Measurements from ENCODE around the gene MYH11.

DNA sequence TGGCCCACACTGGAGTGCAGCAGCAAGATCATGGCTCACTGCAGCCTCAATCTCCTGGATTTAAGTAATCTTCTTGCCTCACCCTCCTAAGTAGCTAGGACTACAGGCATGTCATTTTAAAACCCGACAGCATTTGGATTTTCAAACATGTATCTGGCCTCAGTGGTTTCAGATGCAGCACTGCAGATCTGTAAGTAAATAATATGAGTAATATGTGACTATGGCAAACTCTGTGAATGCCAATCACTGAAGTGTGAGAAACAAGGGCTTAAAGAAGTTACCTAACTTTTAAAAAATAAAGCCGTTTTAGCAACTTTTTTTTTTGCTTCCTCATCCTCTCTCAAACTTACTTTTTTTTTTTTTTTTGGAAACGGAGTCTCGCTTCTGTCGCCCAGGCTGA, 19.7 kb upstream of the MYH11 start:
- TF ChIP-seq, protein P1, sequence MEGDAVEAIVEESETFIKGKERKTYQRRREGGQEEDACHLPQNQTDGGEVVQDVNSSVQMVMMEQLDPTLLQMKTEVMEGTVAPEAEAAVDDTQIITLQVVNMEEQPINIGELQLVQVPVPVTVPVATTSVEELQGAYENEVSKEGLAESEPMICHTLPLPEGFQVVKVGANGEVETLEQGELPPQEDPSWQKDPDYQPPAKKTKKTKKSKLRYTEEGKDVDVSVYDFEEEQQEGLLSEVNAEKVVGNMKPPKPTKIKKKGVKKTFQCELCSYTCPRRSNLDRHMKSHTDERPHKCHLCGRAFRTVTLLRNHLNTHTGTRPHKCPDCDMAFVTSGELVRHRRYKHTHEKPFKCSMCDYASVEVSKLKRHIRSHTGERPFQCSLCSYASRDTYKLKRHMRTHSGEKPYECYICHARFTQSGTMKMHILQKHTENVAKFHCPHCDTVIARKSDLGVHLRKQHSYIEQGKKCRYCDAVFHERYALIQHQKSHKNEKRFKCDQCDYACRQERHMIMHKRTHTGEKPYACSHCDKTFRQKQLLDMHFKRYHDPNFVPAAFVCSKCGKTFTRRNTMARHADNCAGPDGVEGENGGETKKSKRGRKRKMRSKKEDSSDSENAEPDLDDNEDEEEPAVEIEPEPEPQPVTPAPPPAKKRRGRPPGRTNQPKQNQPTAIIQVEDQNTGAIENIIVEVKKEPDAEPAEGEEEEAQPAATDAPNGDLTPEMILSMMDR (IDR thresholded peaks at IDR 0.05; ENCODE audit: poor library complexity, severe bottlenecking) = no peak
- TF ChIP-seq MXI1 (conservative IDR thresholded peaks at IDR 0.05; ENCODE audit: poor library complexity, severe bottlenecking) (no peak), POLR2AphosphoS5 (IDR thresholded peaks at IDR 0.05) (no peak), EP300 (conservative IDR thresholded peaks at IDR 0.05; ENCODE audit: poor library complexity, severe bottlenecking) (no peak), TAF1 (IDR thresholded peaks at IDR 0.05; ENCODE audit: low read depth) (no peak), EZH2 (IDR thresholded peaks at IDR 0.05; ENCODE audit: borderline replicate concordance, insufficient read depth, low read length, poor library complexity, severe bottlenecking) (no peak), SMC3 (conservative IDR thresholded peaks at IDR 0.05; ENCODE audit: poor library complexity) (no peak)
- TF ChIP-seq, protein P2, sequence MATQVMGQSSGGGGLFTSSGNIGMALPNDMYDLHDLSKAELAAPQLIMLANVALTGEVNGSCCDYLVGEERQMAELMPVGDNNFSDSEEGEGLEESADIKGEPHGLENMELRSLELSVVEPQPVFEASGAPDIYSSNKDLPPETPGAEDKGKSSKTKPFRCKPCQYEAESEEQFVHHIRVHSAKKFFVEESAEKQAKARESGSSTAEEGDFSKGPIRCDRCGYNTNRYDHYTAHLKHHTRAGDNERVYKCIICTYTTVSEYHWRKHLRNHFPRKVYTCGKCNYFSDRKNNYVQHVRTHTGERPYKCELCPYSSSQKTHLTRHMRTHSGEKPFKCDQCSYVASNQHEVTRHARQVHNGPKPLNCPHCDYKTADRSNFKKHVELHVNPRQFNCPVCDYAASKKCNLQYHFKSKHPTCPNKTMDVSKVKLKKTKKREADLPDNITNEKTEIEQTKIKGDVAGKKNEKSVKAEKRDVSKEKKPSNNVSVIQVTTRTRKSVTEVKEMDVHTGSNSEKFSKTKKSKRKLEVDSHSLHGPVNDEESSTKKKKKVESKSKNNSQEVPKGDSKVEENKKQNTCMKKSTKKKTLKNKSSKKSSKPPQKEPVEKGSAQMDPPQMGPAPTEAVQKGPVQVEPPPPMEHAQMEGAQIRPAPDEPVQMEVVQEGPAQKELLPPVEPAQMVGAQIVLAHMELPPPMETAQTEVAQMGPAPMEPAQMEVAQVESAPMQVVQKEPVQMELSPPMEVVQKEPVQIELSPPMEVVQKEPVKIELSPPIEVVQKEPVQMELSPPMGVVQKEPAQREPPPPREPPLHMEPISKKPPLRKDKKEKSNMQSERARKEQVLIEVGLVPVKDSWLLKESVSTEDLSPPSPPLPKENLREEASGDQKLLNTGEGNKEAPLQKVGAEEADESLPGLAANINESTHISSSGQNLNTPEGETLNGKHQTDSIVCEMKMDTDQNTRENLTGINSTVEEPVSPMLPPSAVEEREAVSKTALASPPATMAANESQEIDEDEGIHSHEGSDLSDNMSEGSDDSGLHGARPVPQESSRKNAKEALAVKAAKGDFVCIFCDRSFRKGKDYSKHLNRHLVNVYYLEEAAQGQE (IDR thresholded peaks at IDR 0.05; ENCODE audit: borderline replicate concordance) = no peak

Data from neural cell (in vitro differentiated cells).